ENCODE data around the gene BLOC1S1.

The BLOC1S1 gene

DNA sequence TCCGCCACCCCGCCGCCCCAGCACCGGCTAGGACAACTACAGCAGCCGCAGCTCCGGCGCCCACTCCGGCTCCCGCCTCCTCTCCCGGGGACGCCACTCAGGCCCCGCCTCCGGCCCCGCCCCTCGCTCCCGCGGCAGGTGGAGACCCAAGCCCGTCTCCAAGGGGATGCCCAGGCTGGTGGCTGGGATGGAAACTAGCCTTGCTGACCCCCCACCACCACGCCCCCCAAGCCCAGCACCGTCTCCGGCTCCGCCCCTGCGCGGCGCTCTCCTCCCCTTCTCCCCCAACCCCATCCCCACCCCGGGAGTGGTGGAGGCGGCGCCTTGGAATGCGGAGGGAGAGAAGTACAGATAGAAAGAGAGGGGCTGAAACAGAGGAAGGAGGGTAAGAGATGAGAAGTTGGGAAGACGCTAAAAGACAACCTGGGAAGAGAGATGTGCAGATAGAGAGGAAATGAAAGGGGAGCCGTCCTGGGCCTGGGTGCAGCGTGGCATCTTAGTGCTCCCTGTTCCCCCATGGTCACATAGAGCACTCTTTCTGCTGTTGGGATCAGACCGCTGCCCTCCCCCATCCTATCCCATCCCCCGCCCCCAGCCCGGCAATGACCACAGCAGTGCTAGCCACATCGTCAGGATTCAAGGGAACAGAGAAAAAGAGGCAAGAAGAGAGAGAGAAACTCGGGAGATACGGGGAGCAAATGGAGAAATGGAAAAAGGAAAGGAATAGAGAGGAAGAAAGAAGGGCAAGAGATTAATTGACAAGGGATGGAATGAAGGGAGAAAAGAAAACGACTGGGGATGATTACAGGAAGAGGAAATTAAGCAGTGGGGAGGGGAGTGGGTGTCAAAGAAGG, 7.8 kb upstream of the BLOC1S1 start, which contains the start of gene ITGA7:
TSS of gene ITGA7 (minus strand) at position 64 of the 854 bp plus-strand sequence. CDS start 222 bp downstream, outside the sequence.
- in situ Hi-C loops (cut with HindIII; ENCODE audit: low sequenced_read_pairs), result no loop called here

DNA sequence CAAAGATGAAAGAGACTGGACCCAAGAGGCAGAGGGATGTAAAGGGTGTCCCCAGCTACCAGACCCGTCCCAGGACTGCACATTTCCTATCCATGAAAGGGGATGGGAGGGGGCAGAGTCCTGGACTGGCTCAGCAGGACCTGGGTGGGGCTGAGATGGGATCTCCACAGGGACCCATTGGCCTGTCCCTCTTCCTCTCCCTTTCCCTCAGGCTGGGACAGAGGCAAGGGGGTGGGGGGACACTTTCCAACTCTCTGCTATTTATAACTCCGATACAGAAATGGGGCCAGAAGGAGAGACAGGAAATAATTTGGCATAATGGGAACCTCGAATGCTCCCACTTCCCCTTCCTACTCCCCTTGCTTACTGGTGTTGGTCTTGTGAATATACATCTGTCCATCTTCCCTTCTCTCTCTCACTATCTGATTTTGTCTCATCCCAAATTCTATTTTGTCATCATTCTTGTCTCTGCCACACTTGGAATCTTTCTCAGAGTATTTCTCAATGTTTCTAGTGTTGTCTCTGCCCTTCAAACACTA, 7.1 kb upstream of the BLOC1S1 start:
- in situ Hi-C loops (cut with HindIII; ENCODE audit: low sequenced_read_pairs), result no loop called here

DNA sequence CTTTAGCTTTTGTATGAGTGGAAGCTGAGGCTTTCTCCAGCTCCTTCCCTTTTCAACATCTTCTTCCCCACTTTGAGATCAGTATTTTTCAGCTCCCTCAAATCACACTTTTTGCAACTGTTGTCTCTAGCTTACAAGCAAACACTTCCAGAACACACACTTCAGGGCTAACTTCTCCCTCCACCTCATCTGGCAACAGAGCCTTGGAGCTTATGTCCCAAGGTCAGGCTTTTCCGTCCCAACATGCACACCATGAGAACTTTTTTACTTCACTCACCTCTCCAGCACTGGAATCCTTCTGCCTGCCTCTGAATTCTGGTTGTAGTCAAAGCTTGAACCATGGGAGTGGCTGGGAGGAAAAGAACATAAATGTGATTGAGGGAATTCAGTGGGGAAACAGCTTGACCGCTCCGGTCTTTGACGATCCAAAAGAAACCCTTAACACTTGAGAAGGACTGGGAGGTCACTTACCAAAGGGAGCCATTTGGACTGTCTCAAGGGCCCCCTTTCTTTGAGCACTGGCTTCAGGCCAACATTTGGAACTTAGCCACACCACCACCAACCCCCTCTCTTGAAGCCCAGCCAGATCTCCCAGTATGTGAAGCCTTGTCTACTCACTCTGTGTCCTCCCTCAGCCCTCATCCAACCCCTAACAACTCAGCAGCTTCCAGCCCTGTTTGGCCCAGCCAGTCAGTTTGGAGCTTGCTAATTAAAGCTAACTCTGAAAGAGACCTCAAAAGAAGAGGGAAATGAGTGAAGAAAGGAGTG, 3.9 kb upstream of the BLOC1S1 start:
- in situ Hi-C loops (cut with HindIII; ENCODE audit: low sequenced_read_pairs), result no loop called here

DNA sequence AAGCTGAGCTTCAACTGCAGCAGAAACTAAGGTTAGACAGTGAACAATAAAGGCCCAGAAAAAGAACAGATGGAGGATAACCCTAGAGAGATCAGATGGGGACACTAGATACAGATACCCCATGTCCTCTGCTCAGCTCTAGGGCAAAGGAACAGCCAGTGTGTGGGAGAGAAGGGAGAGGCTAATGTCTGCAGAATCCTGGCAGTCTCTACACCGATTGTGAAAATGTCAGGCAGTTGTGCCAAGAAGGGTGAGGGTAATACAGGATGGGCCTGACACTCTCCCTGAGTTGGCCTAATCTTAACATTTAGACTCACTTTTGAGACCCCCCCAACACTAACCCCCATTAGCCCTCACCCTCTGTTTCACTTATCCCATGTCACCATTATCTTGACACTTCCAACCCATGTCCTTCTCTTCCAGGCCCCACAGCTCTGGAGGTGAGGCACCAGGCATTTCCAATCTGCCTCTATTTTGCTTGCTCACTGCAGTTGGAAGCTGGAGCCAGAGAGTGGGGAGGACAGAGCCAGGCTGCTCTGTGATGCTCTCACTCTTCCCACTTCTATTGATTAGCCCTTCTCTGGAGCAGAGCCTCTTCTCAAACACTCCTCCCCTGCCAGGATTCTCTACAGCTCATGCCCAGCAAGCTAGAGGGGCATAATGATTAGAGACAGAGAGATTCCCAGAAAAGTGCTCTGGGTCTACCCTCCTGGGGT, 3.0 kb upstream of the BLOC1S1 start:
- in situ Hi-C loops (cut with HindIII; ENCODE audit: low sequenced_read_pairs), result no loop called here

DNA sequence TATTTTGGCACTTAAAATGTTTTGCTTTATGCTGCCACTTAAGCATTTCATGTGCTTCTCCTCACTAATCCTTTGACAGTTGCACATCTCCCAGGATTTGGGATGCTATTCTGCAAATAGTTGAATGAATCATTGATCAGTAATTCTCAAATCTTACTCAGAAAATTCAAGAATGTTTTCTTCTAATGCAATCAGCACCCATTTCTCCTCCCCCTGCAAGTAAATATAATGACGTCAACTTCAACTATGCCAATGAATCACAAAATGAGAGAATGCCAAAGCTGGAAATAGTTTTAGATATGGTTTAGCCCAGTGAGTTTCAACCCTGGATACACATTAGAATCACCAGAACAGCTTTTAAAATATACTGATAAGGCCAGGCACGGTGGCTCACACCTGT, 2.1 kb upstream of the BLOC1S1 start:
- in situ Hi-C loops (cut with HindIII; ENCODE audit: low sequenced_read_pairs), result no loop called here

DNA sequence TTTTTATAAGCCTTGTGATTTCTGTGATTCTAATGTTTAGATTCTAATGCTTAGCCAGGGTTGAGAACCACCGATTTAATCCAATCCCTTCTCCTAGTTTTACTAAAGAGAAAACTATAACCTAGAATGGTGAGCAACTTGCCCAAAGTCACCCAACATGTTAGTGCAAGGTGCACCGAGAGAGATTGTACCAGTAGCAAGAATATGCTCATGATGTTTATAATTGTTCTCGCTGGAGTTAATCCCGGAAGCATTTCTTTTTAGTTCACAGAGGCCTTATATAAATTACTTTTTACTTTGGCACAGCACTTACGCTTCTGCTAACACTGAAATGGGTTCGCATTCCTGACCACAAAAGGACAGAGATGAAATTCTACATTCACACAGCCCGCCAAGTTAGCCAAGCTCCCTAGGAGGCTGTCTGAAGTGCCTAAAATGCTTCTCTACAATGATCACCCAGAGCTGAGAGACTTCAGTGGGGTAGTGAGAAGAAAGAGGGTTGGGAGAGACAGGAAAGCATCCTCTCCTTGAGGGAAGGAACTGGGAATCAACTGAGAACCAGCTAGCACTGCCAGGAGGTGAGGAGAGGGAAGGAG, 579 bp upstream of the BLOC1S1 start:
- in situ Hi-C loops (cut with HindIII; ENCODE audit: low sequenced_read_pairs), result no loop called here

DNA sequence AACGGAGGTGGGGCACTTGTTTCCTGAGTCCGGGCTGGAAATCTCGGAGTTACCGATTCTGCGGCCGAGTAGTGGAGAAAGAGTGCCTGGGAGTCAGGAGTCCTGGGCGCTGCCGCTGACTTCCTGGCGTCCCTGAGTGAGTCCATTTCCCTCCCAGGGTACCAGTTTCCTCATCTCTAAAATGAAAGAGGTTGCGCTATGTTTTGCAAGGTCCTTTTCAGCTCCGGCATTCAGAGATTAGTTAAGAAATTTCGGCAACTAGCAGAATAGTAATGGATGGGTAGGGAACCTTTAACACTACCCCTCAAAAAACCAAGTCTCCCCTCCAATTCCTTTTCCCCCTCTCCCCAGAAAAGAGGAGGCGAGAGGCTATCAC, 724 bp downstream of the BLOC1S1 start:
- in situ Hi-C loops (cut with HindIII; ENCODE audit: low sequenced_read_pairs), result no loop called here

DNA sequence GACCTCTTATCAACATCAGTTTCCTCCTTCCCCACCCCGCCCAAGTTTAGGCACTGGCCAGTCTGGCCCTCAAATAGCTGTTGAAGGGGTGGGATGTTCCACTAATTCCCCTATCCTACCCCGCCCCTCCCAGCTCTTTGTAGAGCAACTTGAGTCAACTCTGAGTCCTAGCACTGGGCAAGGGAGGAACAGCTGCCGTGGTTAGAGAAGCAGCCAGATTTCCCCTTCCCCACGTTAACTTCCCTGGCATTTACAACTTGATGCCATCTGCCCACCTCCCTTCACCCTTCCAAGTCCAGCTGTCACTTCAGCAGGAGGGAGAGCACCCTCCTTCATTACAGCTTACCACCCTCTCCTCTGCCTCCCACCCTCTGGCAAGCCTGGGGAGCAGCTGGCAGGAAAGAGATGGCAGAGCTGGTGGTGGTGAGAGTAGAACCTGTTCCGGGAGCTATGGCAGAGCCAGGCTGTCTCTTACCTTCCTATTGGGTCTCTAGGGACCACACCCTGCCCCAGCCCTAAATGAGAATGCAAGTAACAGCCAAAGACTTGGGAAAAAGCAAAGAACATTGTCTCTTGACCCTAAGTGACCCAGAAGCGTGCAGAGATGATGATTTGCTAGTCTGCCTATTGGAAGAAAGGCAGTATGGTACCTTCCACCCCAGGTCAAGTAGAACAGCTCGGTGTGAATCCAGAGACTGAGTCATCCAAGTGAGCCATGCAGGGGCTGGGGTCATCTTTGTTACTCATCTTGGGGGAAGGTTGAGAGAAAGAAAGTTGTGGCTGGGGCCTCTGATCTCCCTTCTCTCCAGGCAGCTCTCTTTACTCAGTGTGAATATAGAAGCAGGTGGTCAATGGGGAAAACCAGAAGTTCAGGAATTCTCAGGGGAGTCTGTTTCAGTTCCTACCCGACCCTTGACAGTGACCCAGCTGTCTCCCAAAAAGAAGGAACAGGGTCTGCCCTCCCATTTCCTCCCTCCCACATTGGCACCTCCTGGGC, 1.5 kb downstream of the BLOC1S1 start:
- in situ Hi-C loops (cut with HindIII; ENCODE audit: low sequenced_read_pairs), result no loop called here

DNA sequence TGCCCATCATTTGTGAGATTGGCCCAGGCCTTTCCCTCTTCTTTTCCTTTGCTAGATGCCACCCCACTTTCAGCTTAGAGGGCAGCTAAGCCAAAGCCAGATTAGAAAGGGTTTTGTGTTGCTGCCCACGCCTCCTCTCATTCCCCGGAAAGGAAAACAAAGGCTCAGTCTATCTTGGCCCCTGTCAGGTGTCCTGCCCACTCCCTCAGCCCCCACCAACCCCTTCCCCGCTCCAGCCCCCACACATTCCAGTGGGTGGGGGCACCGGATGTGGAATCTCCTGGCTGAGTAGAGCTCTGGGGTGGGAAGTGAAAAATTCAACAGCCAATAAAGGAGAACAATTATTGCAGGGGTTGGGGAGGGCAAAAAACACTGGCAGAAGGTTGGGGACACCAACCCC, 2.2 kb downstream of the BLOC1S1 start:
- in situ Hi-C loops (cut with HindIII; ENCODE audit: low sequenced_read_pairs), result no loop called here

DNA sequence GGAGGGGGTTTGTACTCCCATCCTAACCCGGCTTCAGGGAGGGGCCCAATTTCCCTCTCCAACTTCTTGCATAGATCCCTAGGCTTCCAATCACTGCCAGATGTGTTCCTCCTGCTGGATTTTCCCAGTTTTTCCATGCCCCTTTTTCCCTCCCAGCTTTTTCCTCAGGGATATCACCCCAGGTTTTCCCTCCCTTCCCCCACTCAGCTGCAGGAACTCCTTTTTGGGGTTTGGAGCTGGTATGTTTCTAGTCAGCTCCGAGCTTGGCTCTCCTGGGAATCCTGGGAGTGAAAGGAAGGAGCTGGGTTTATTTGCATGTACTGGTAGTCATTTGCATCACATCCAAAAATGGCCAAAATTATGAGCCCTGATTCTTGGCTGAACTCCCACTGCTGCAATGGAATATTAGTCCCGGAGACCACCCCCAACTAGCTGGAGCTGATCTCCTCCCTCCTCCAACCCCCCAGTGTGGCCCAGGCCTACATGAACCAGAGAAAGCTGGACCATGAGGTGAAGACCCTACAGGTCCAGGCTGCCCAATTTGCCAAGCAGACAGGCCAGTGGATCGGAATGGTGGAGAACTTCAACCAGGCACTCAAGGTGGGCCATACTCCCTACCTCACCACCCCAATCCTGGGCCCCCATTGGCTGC, 2.9 kb downstream of the BLOC1S1 start:
- in situ Hi-C loops (cut with HindIII; ENCODE audit: low sequenced_read_pairs), result no loop called here

DNA sequence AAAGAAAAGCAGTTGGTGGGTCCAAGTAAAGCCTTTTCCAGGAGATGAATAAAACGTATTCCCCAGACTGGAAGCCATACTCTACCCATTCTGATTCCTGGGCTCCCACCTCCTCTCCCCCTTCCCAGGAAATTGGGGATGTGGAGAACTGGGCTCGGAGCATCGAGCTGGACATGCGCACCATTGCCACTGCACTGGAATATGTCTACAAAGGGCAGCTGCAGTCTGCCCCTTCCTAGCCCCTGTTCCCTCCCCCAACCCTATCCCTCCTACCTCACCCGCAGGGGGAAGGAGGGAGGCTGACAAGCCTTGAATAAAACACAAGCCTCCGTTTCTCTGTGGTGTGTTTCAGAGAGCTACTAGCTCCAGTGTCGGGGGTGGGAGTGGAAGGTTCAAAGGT, 3.5 kb downstream of the BLOC1S1 start:
- in situ Hi-C loops (cut with HindIII; ENCODE audit: low sequenced_read_pairs), result no loop called here

DNA sequence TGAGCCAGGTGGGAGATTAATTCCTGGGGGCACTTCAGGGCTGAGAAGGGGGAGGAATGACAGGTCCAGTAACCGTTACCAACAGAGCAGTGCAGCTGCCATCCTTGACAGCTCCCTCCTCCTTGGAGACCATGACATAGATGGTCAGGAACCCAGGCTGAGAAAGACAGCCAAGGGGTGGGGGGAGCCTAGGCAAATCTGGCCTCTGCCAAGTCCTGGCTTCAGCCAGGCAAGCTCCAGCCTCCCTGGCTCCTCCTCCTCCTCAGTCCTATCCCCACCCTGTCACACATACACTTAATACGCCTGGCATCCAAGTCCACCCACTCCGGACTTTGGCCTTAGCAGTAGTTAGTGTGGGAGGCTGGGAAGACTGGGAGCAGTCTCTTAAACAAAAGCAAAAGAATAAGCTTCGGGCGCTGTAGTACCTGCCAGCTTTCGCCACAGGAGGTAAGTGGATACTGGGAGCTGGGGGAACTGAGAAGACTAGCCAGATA, 4.3 kb downstream of the BLOC1S1 start, which contains the start of gene RDH5:
TSS of gene RDH5 (plus strand) at position 323 of the 494 bp plus-strand sequence. CDS start 792 bp downstream, outside the sequence.
- in situ Hi-C loops (cut with HindIII; ENCODE audit: low sequenced_read_pairs), result no loop called here

DNA sequence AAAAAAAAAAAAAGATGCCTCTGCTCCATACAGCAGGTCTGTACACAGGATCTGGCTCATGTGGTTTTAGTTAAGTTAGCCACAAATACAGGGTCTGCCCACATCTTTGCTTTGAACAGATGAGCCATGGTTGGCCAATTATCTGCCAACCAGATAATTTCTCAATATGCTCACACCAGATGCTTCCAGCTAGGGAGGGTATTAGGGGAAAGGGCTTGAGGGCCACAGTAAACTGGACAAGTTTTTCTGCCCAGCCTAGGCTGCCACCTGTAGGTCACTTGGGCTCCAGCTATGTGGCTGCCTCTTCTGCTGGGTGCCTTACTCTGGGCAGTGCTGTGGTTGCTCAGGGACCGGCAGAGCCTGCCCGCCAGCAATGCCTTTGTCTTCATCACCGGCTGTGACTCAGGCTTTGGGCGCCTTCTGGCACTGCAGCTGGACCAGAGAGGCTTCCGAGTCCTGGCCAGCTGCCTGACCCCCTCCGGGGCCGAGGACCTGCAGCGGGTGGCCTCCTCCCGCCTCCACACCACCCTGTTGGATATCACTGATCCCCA, 5.1 kb downstream of the BLOC1S1 start:
- in situ Hi-C loops (cut with HindIII; ENCODE audit: low sequenced_read_pairs), result no loop called here

DNA sequence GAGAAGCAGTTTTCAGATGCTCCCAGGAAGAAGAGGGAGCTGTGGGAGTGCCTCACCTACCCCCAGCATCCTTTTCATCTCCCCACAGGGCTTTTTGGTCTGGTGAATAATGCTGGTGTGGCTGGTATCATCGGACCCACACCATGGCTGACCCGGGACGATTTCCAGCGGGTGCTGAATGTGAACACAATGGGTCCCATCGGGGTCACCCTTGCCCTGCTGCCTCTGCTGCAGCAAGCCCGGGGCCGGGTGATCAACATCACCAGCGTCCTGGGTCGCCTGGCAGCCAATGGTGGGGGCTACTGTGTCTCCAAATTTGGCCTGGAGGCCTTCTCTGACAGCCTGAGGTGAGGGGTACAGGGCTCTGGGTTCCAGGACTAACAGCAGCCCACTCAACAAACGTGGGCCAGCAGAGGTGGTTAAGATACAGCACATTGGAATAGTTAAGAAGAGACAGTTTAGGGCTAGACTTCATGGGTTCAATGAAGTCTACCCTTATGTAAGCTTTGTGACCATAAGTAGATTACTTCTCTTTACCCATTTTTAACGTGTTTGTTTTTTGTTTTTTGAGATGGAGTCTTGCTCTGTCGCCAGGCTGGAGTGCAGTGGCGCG, 5.9 kb downstream of the BLOC1S1 start:
- in situ Hi-C loops (cut with HindIII; ENCODE audit: low sequenced_read_pairs), result no loop called here

DNA sequence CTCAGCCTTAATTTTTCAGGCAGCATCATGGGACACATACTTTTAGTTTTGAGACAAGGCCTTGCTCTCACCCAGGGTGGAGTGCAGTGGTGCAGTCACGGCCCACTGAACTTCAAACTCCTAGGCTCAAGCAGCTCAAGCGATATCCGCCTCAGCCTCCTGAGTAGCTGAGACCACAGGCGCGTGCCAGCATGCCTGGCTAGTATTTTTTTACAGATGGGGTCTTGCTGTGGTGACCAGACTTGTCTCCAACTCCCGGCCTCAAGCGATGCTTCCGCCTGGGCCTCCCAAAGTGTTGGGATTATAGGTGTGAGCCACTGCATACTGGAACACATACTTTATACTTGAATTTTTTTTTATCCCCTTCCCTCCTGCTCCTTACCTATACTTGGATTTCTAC, 7.1 kb downstream of the BLOC1S1 start:
- in situ Hi-C loops (cut with HindIII; ENCODE audit: low sequenced_read_pairs), result no loop called here

DNA sequence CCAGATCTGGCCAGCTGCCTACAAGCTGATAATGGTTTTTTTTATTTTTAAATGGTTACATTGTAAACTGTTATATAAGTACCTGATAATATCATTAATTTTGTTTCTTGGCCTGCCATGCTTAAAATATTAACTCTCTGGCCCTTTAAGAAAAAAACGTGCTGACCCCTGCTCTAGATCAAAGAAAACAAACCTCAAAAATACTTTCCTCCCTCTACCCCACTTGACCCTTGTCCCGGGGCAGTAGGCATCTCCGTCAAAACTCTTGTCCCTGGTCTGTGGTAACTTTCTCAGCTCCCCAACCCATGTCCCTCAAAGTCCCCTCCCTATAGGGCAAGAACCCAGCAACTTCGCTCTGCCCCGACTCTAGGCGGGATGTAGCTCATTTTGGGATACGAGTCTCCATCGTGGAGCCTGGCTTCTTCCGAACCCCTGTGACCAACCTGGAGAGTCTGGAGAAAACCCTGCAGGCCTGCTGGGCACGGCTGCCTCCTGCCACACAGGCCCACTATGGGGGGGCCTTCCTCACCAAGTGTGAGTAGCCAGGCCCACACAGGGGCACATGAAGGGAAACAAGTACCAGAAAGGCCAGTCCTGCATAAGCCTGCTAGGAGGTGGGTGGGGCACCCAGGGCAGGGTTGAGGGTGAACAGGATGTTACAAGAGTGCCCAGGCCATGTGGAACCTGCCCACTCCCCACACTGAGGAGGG, 7.8 kb downstream of the BLOC1S1 start:
- in situ Hi-C loops (cut with HindIII; ENCODE audit: low sequenced_read_pairs), result no loop called here

DNA sequence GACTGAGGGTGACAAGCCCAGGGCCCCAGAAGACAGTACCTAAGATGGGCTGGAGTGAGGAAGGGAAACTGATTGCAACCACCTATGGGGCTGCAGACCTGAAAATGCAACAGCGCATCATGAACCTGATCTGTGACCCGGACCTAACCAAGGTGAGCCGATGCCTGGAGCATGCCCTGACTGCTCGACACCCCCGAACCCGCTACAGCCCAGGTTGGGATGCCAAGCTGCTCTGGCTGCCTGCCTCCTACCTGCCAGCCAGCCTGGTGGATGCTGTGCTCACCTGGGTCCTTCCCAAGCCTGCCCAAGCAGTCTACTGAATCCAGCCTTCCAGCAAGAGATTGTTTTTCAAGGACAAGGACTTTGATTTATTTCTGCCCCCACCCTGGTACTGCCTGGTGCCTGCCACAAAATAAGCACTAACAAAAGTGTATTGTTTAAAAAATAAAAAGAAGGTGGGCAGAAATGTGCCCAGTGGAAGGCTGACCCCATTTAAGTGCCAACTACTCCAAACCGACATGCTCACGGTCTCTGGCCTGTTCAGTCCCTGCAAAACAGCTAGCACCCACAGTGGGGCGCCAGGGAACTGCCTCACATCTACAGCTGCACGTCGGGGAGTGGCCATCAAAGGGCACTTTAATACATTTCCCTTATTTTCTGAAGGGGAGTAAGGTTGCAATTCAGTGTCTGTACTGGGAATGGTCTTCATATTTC, 8.5 kb downstream of the BLOC1S1 start:
- in situ Hi-C loops (cut with HindIII; ENCODE audit: low sequenced_read_pairs), result no loop called here

All from endothelial cell of hepatic sinusoid (primary cell).